Mucosa of descending colon (tissue), 3 donors: Measurements from ENCODE around the gene MED13L. TPM values are rescaled to one million over a fixed set of nuclear protein-coding genes. Genes with fewer than 3 reads are reported as not detected.

ENCODE experiments used
- ATAC-seq: fragments of 200-7000 bp; cut with Tn5 transposase; one replicate; pipeline ENCODE4 v1.9.1; 2020; ENCODE audit warnings: mild to moderate bottlenecking, moderate library complexity
- DNase-seq, 3 donors: peaks; one replicate each; pipeline ENCODE4 v3.0.0-alpha.2; 2020
- H3K36me3 ChIP-seq: fragments of 200-600 bp; one replicate; pipeline ENCODE4 v1.8.0; 2021; ENCODE audit warnings: low read depth, mild to moderate bottlenecking
- H3K4me1 ChIP-seq: fragments of 200-600 bp; one replicate; pipeline ENCODE4 v1.8.0; 2021; ENCODE audit warnings: low read depth, mild to moderate bottlenecking
- H3K4me3 ChIP-seq: fragments of 200-600 bp; one replicate; pipeline ENCODE4 v1.8.0; 2021; ENCODE audit warnings: mild to moderate bottlenecking
- H3K9me3 ChIP-seq: fragments of 200-600 bp; one replicate; pipeline ENCODE4 v1.8.0; 2021; ENCODE audit warnings: mild to moderate bottlenecking
- intact Hi-C, 2 donors: fragments of 100-400 bp; cut with DNase I in 1 of 2; cut with micrococcal nuclease in 1 of 2; formaldehyde crosslinking; loops; one replicate each; pipeline versions ENCODE4 v1.11.0 to v1.11.1; 2022; cut with DNase I, micrococcal nuclease
- total RNA-seq, 3 donors: library from RNA; stranded (reverse); fragmentation: NEBNext Ultra II Directional in 2 of 3; extraction: Animal tissue kit (Norgen Biotek cat#: 25700) in 2 of 3; gene quantifications; one replicate each; pipeline versions ENCODE4 v1.2.1 to v1.2.4, GENCODE V29; 2021 to 2023
- TF ChIP-seq, protein P1 (sequence below): fragments of 200-600 bp; IDR thresholded peaks from one replicate; pipeline ENCODE4 v1.8.0; 2022; ENCODE audit warnings: antibody characterized with exemption, mild to moderate bottlenecking
- donor health status: DM: no; HTN: no; CAD: no; lungs with moderate emphysema.
- donor health status: DM: no; HTN: no; CAD: no.
- donor health status: DM: no; HTN: yes; CAD: no.

Gene MED13L
- total RNA-seq, 3 donors from 2014 or later: 96.9 to 165 (median 135) TPM

DNA sequence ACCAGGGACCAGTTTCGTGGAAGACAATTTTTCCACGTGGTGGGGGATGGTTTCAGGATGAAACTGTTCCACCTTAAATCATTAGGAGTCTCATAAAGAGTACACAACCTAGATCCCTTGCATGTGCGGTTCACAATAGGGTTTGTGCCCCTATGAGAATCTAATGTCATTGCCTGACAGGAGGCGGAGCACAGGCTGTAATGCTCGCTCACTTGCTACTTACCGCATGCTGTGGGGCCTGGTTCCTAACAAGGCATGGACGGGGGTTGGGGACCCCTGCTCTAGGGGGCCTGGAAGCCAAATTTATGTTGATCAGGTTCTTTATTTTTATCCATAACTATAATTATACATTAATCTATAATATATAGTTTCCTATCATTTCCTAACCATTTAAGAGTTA, 315.3 kb downstream of the MED13L start:
- H3K36me3 ChIP-seq: peaks cover 8% of the 10 kb centered on the region
- DNase-seq: no peak
- TF ChIP-seq, protein P1, sequence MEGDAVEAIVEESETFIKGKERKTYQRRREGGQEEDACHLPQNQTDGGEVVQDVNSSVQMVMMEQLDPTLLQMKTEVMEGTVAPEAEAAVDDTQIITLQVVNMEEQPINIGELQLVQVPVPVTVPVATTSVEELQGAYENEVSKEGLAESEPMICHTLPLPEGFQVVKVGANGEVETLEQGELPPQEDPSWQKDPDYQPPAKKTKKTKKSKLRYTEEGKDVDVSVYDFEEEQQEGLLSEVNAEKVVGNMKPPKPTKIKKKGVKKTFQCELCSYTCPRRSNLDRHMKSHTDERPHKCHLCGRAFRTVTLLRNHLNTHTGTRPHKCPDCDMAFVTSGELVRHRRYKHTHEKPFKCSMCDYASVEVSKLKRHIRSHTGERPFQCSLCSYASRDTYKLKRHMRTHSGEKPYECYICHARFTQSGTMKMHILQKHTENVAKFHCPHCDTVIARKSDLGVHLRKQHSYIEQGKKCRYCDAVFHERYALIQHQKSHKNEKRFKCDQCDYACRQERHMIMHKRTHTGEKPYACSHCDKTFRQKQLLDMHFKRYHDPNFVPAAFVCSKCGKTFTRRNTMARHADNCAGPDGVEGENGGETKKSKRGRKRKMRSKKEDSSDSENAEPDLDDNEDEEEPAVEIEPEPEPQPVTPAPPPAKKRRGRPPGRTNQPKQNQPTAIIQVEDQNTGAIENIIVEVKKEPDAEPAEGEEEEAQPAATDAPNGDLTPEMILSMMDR: no peak
- no peaks in the 10 kb centered on the region for H3K4me1 ChIP-seq
- H3K9me3 ChIP-seq: no peaks in the 10 kb centered on the region
- no peak overlapping the region for H3K4me3 ChIP-seq
- intact Hi-C loops: no loop called here
- no peak for ATAC-seq

DNA sequence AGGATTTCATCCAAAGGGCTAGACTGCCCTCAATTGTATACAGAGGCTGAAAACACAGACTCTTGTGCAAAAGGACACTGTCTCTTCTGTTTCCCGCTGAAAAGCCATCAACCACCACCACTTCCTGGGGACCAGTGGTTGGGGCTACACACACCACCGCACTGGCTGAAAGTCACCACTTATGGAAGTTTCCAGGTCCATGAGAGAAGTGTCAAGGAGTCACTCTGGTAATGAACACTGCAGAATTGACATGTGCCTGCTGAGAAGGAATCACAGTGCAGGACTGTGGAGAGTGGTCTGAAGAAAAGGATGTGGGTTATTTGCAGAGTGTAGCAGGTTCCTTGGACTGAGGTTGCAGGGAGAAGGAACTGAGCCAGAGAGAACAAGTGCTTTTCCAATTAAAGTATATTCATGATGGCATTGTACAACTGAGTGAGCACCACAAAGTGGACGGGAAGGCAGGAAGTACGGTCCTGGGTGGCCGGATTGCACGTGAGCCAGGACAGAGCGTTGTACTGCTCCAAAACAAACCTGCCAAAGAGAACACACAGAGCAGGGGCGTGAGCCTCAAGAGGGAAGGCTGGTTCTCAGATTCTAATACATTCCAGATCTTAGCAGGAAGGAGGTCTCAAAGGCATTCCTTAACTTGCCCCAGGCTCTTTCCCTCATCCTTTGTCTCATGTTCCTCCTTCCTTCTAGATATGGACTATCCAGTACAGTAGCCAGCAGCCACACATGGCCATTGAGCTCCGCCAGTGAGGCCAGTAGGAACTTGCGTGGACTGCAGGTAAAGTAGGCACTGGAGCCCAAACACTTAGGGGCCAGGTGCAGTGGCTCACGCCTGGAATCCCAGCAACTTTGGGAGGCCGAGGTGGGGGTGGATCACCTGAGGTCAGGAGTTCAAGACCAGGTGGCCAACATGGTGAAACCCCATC, 316.4 kb downstream of the MED13L start:
- Histone ChIP-seq H3K4me3 (no peak overlapping the region), H3K36me3 (peaks cover 8% of the 10 kb centered on the region), H3K4me1 (no peaks in the 10 kb centered on the region), H3K9me3 (no peaks in the 10 kb centered on the region)
- ATAC-seq (no peak), DNase-seq (no peak)
- intact Hi-C loops: no loop called here
- TF ChIP-seq, protein P1: no peak

DNA sequence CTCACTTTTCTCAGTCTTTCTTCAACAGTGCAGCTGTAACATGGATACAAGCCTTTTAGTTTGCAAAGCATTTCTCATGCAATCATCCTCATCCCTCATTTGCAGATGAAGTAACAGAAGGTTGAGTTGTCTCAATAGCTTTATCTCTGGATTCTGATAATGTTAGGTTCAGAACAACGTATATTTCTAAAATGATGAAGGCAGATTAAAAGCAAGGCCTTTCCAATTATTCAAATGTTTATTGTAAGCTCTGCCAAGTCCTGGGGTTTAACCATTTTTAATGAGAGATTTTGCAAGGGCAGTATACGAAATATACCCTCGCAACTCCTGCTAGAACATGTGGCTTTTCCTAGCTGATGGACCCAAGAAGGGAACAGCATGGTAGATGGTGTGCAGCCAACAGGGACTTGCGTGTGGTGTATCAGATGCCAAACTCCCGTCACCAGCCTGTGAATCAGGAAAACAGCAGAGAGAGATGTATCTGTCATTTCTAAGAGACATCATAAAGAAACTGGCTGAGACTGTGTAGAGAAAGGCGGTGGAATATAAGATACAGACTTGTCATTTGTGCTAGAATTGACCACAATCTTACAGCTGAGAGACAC, 319.7 kb downstream of the MED13L start:
- TF ChIP-seq, protein P1: no peak
- Histone ChIP-seq H3K4me1 (no peaks in the 10 kb centered on the region), H3K4me3 (no peak overlapping the region), H3K9me3 (no peaks in the 10 kb centered on the region), H3K36me3 (peaks cover 8% of the 10 kb centered on the region)
- DNase-seq (no peak), ATAC-seq (no peak)
- intact Hi-C loops: no loop called here

DNA sequence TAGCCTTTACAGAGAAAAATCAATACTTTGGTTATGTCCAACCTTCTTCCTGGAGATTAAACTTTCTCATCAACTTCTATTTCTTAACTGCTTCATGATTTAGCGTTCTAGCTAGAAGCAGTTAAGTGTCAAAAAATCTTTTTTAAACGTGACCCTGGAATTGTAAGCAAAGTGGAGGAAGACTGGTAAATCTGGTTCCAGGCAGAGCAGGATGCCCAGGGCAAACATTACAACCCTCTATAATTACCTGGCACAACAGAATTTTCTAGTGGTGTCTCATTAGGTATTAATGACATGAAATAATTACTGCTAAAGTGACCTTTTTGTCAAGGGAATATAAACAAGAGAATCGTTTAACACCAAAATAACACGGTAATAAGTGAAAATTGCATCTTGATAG, 320.8 kb downstream of the MED13L start:
- ATAC-seq: no peak
- Histone ChIP-seq H3K4me3 (no peak overlapping the region), H3K9me3 (no peaks in the 10 kb centered on the region), H3K36me3 (peaks cover 5% of the 10 kb centered on the region), H3K4me1 (no peaks in the 10 kb centered on the region)
- intact Hi-C loops: no loop called here
- TF ChIP-seq, protein P1: no peak
- no peak for DNase-seq

DNA sequence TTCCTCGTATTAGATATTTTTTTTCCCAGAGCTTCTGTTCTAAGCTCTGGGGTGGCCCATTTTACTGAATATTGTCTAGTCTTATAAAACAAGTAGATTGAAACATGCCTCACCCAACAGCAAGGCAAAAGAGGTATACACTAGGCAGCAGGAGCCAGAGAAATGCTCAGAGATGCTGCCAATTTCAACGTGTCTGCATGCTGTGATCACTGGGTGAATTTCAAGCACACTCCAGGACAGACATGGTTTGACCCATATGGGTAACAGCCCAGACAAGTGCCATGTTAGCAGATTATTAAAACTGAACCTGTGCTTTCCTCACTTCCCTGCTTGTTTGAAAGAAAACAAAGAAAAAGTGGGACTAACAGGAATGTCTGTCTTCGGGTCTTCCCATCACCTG, 321.3 kb downstream of the MED13L start:
- Histone ChIP-seq H3K36me3 (peaks cover under 1% of the 10 kb centered on the region), H3K4me1 (no peaks in the 10 kb centered on the region), H3K9me3 (no peaks in the 10 kb centered on the region), H3K4me3 (no peak overlapping the region)
- DNase-seq (no peak), ATAC-seq (no peak)
- TF ChIP-seq, protein P1: no peak
- intact Hi-C loops: no loop called here
